HTERT RPE-1 (cell line): ENCODE data around the gene SS18L1.

Experiments used
- in situ Hi-C: fragments of 300-500 bp; cut with MboI; formaldehyde crosslinking; loops from 4 replicates; pipeline ENCODE4 v1.14.3; 2020; ENCODE audit warnings: low sequenced_read_pairs

The SS18L1 gene

DNA sequence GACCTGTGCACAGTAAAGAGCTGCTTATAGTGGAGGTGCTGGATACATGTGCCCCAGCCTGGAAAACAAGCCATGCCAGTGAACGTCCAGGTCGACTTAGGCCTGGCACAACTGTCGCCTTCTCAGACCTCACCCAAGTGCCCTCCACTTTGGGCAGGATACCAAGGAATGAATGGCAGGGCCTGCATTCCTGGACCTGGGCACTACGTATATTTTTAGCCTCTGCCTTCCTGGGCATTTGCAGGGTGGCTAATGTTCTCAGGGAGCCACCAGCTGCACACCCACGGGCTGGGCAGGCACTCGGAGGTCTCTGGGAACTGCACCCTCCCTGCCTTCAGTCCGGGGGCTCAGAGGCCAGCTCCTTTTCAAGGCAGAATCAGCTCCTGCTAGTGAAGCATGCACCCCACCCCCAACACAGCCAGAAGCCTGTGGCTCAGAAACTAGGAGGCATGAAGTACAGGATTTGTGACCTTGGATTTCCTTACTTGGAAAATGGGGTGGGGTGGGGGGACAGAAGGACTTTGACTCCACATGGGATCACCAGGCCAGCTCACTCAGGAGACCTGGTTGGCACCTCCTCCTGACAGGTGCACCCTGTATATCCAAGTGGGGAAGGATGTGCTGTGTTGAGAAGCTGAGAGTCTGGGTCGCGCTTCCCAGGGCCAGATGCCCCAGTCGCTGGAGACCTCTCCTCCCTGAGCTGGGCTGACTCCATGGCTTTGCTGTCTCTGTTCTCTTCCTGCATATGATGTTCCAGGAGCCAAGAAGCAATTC is 23.8 kb upstream of the SS18L1 start:
- in situ Hi-C loops: no loop called here

DNA sequence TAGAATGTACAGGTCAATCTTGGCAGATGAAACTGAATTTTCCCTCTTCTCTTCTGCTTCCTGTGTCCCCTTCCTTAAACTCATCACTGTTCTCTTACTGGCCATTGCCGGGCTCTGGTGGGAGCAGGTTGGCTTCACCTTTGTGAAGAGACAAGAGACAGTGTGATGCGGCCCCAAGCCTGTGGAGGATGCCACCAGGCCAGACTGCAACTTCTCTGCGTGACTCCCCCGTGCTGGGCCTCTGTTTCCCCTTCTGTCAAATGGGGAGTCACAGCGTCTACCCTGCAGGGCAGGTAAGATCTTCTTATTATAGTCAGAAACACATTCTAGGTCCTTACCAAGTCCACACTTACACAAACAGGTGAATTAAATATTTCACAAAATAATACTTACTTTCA is 23.2 kb upstream of the SS18L1 start:
- in situ Hi-C loops: no loop called here

GRCh38 chr20:62120990-62121775 is 22.4 kb upstream of the SS18L1 start:
- in situ Hi-C loops: no loop called here

GRCh38 chr20:62121776-62122653 is 21.6 kb upstream of the SS18L1 start, which contains the start of gene LSM14B:
LSM14B (plus strand) TSS chr20:62122475; CDS start chr20:62122667, 192 bp downstream.
- in situ Hi-C loops: no loop called here

GRCh38 chr20:62122654-62123449 is 20.7 kb upstream of the SS18L1 start:
- in situ Hi-C loops: no loop called here

DNA sequence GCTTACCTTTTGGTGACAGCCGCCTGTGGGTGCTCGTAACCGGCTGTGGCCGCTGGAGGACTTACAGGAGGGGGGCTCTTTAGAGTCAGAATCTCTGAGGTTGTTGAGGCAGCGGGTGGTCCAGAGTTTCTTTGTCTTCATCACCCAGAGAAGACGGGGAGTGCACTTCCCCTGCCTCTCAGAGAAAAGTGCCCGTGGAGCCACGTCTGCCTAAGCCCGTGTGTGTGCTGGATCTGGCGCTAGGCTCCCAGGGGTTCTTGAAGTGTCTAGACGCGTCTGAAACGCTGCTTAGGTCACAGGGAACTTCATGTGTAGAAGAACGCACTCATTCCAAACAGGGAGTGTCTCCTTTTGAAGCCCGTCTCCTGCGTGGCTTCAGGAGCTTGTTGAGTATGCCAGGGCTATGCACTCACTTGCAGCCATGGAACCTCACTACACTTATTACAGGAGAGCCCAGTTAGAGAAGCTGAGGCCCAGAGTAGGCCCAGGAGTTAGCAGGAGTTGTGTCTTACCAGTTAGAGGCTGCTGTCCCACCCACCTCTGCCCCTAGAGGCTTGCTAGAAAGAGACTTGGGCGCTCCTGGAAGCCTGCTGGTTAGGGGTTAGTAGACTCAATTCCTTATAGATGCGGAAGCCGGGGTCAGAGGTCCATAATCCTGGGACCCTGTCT is 20.0 kb upstream of the SS18L1 start:
- in situ Hi-C loops: no loop called here

GRCh38 chr20:62126141-62126540 is 17.4 kb upstream of the SS18L1 start:
- in situ Hi-C loops: no loop called here

DNA sequence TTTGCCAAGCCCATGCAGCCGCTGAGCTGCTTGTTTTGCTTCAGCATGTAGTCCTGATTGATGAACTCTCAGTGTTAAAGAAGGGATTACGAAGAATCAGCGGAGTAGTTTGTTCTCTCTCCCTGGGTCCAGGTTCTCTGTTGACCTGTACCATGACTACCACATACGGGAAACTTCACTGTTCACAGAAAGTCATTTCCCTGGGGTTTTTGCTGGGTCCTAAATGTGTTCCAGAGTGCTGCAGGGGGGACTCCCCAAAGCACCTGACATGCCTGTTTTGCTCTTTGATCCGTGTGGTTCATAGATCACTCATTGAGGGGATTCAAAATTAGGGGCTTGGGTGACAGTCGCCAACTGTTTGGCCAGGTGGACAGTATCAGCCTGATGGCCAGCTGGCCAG is 15.8 kb upstream of the SS18L1 start:
- in situ Hi-C loops: no loop called here

- in situ Hi-C loops: no loop called here
Measured at GRCh38 chr20:62128502-62128901, 15.1 kb upstream of the SS18L1 start.

DNA sequence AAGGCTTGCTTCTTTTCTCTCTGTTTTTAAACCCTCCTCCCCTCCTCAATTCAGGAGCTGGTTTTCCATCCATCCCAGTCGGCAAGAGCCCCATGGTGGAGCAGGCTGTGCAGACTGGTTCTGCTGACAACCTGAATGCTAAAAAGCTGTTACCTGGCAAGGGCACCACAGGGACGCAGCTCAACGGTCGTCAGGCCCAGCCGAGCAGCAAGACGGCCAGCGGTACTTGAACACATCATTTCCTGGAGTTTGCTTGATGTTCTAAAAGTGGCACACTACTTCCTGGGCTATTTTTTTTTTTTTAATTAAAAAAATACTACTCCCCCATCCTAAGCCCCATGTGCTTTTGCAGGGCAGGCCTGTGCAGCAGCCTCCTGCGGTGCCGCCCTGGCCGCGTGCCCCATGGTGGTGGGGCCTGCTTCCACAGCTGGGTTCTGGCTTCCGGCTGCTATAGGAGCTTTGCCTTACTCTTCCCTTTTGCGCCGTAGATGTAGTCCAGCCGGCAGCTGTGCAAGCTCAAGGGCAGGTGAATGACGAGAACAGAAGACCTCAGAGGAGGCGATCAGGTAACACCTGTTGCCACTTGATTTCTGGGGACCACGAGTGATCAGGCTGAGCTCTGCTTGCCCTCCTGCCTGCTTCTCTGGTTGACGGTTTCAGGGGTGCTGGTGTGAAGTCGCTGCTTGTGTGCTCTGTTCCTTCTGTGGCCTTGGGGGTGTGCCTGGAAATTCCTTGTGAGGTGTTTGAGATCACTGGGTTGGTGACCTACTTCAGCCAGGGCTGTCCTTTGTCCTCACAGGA is 13.6 kb upstream of the SS18L1 start:
- in situ Hi-C loops: no loop called here

GRCh38 chr20:62131560-62132320 is 11.8 kb upstream of the SS18L1 start:
- in situ Hi-C loops: no loop called here

- in situ Hi-C loops: no loop called here
Measured at GRCh38 chr20:62132421-62132820, 11.1 kb upstream of the SS18L1 start.

DNA sequence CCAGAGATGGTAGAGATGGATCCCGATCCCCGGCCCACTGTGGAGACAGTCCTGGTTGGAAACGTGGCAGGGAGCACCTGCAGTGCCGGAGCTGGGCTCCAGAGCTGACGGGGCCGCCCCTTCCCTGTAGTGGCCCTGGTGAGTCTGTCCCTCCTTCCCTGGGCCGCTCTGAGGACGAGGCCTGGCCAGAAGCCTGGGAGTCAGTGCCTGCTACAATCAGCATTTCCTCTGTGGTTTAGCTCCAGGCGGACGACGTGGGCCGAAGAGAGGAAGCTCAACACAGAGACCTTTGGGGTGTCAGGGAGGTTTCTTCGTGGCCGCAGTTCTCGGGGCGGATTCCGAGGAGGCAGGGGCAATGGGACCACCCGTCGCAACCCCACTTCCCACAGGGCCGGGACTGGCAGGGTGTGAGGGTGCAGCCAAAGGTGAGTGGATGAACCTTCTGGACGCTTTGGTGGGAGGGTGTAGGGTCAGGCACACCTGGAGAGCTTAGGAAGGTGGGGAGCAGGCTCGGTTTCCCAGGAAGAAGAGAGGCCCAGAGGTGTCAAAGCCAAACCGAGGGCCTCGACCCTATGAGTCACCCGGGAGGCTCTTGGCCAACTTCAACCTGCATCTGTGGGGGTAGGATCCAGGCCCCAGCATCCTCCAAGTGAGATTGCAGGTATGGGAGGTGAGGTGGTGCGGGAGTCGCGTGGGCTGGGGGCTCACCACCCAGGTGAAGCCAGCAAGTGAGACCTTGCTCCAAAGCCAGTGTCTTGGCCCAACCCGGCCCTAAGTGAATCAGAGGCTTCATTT is 10.3 kb upstream of the SS18L1 start:
- in situ Hi-C loops: no loop called here

DNA sequence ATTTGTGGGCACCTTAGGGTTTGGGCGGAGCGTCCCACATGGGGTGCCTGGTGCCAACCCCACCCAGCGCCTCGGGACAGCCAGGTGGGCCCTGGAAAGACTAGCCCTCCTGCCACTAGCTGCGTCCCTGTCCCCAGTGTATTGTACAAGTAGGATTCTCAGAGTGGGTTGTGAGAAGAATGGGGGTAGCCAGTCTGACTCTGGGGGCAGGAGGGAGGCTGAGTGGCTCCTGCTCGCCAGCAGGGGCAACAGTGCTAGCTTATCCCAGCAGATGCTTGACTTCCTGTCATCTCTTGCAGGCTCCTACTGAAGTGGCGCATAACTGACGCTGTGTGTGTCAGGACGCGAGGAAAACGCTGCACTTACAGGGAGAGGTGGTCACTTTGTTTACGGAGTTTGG is 9.7 kb upstream of the SS18L1 start:
- in situ Hi-C loops: no loop called here

- in situ Hi-C loops: no loop called here
Measured at GRCh38 chr20:62134735-62135231, 8.8 kb upstream of the SS18L1 start.

GRCh38 chr20:62135573-62136266 is 7.8 kb upstream of the SS18L1 start:
- in situ Hi-C loops: no loop called here
